Measurements from ENCODE around the gene ANXA1.

ANXA1 gene

GRCh38 chr9:73137914-73138313 is 13.8 kb upstream of the ANXA1 start:
- DNase-seq (ENCODE audit: low read depth) = no peak
- no peak for TF ChIP-seq CTCF (conservative IDR thresholded peaks at IDR 0.05; ENCODE audit: low read length)
- H3K4me3 ChIP-seq (ENCODE audit: low read length) = no peak overlapping the region

GRCh38 chr9:73138516-73138915 is 13.1 kb upstream of the ANXA1 start:
- no peak for TF ChIP-seq CTCF (conservative IDR thresholded peaks at IDR 0.05; ENCODE audit: low read length)
- DNase-seq (ENCODE audit: low read depth) = no peak
- H3K4me3 ChIP-seq (ENCODE audit: low read length) = no peak overlapping the region

GRCh38 chr9:73141282-73141681 is 10.4 kb upstream of the ANXA1 start:
- TF ChIP-seq CTCF (conservative IDR thresholded peaks at IDR 0.05; ENCODE audit: low read length) = no peak
- peak; percentile 31 for DNase-seq (ENCODE audit: low read depth)

GRCh38 chr9:73143711-73144328 is 7.8 kb upstream of the ANXA1 start:
- TF ChIP-seq CTCF (conservative IDR thresholded peaks at IDR 0.05; ENCODE audit: low read length) = no peak
- peak; percentile 85 for DNase-seq (ENCODE audit: low read depth)

More at GRCh38 chr9:73141282-73141681, 10.4 kb upstream of the ANXA1 start:
- no peak overlapping the region for H3K4me3 ChIP-seq (ENCODE audit: low read length)

GRCh38 chr9:73146111-73146815 is 5.4 kb upstream of the ANXA1 start:
- no peak overlapping the region for H3K4me3 ChIP-seq (ENCODE audit: low read length)
- no peak for TF ChIP-seq CTCF (conservative IDR thresholded peaks at IDR 0.05; ENCODE audit: low read length)
- DNase-seq (ENCODE audit: low read depth) = no peak

More at GRCh38 chr9:73143711-73144328, 7.8 kb upstream of the ANXA1 start:
- H3K4me3 ChIP-seq (ENCODE audit: low read length) = no peak overlapping the region

- no peak for TF ChIP-seq CTCF (conservative IDR thresholded peaks at IDR 0.05; ENCODE audit: low read length)
- no peak for DNase-seq (ENCODE audit: low read depth)
- no peak overlapping the region for H3K4me3 ChIP-seq (ENCODE audit: low read length)
Observed at GRCh38 chr9:73148447-73148937, 3.2 kb upstream of the ANXA1 start.
